Epithelial cell of prostate (primary cell): ENCODE results near the gene PPP1R1B.

Experiments used
- DNase-seq: peaks from one replicate; pipeline ENCODE4 v3.0.0-alpha.2; 2011; ENCODE audit warnings: low read depth, low spot score
- H3K27ac ChIP-seq: fragments of 450-650 bp; 2 replicates; pipeline ENCODE4 v1.5.1; 2017; ENCODE audit warnings: mild to moderate bottlenecking

The PPP1R1B gene

GRCh38 chr17:39629494-39629880 is 2.7 kb downstream of the PPP1R1B start:
- no peak for DNase-seq
- H3K27ac ChIP-seq, result no peak overlapping the region

GRCh38 chr17:39629898-39630297 is 3.1 kb downstream of the PPP1R1B start:
- H3K27ac ChIP-seq, result no peak overlapping the region
- no peak for DNase-seq

DNA sequence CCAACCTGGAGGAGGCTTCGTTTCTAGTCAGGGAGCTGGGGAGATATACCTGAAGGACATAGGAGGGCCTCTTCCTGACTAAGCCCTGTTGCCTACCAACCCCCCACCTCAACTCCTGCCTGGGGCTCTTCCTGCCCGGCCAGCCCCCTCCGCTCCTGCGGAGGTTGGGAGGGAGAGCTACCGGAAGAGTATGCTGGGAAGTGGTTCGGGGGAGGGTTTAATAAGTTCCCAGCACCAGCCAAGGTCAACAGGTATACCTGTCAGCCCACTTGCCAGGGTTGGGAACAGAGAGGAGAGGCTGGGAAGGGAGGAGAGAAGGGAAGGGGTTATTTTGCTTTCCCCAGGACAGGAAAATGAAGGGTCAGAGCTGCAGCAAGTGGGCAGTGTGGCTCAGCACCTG is 4.7 kb downstream of the PPP1R1B start:
- no peak overlapping the region for H3K27ac ChIP-seq
- no peak for DNase-seq

GRCh38 chr17:39632153-39632941 is 5.6 kb downstream of the PPP1R1B start:
- H3K27ac ChIP-seq, result no peak overlapping the region
- no peak for DNase-seq

- no peak overlapping the region for H3K27ac ChIP-seq
- no peak for DNase-seq
These were observed 6.9 kb downstream of the PPP1R1B start for GRCh38 chr17:39633570-39634183.

- no peak for DNase-seq
- no peak overlapping the region for H3K27ac ChIP-seq
These were observed 7.7 kb downstream of the PPP1R1B start for GRCh38 chr17:39634384-39634871.

DNA sequence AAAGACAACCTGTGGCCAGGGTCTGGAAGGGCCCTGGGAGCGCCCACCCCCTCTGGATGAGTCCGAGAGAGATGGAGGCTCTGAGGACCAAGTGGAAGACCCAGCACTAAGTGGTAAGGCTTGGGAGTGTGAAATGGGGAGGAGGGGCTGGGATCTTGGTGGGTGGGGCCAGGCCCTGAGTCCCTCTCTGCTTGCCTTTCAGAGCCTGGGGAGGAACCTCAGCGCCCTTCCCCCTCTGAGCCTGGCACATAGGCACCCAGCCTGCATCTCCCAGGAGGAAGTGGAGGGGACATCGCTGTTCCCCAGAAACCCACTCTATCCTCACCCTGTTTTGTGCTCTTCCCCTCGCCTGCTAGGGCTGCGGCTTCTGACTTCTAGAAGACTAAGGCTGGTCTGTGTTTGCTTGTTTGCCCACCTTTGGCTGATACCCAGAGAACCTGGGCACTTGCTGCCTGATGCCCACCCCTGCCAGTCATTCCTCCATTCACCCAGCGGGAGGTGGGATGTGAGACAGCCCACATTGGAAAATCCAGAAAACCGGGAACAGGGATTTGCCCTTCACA is 8.9 kb downstream of the PPP1R1B start:
- no peak overlapping the region for H3K27ac ChIP-seq

GRCh38 chr17:39636587-39636926 is 9.8 kb downstream of the PPP1R1B start:
- H3K27ac ChIP-seq, result peak overlapping the region; percentile 69
- no peak for DNase-seq

More for the DNA sequence above, 8.9 kb downstream of the PPP1R1B start:
- DNase-seq, result no peak

DNA sequence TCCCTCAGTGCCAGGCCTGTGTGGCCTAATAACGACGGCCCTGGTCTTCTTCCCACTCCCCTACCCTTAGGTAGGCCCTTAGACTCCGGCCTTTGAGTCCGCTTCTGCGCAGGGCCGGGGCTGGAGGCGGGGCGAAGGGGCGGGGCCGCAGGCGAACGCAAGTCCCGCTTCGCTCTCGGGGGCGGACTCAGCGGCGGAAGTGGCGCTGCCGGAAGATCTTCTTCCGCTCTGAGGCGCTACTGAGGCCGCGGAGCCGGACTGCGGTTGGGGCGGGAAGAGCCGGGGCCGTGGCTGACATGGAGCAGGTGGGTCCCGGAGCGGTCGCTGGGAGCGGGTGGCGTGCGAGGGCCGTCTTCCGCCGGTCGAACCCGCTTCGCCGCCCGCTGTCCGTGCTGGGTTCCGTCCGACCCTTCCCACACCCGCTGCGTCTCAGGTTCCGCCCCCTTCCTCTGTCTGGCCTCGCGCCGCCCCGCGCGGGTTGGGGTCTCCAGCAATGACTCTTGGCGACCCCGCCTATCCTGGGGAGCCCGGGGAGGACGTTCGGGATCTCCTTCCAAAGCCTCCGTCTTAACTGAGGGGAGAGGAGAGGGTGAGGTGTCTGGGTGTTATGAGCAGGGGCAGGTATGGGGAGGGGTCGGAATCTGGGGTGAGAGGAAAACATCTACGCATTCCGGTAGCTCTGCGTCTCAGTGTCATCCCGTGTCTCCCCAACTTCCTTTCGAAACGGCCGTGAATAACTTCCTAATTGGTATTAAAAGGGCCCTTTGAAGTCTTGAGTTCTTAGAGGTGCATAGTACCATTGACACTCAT is 10.4 kb downstream of the PPP1R1B start, which contains the start of gene STARD3:
Gene STARD3 (plus strand): TSS at position 218 of the 810 bp plus-strand sequence. CDS start 16,388 bp downstream, outside the sequence.
- DNase-seq, result peak; percentile 39
- peak within 1 kb of the TSS; percentile 69 for H3K27ac ChIP-seq

GRCh38 chr17:39638317-39638716 is 11.6 kb downstream of the PPP1R1B start:
- H3K27ac ChIP-seq, result no peak overlapping the region
- no peak for DNase-seq

GRCh38 chr17:39639043-39639442 is 12.3 kb downstream of the PPP1R1B start:
- no peak for DNase-seq
- H3K27ac ChIP-seq, result no peak overlapping the region

GRCh38 chr17:39639566-39640458 is 13.1 kb downstream of the PPP1R1B start:
- no peak overlapping the region for H3K27ac ChIP-seq

GRCh38 chr17:39640591-39641031 is 13.9 kb downstream of the PPP1R1B start:
- no peak for DNase-seq
- H3K27ac ChIP-seq, result no peak overlapping the region

More at GRCh38 chr17:39639566-39640458, 13.1 kb downstream of the PPP1R1B start:
- no peak for DNase-seq

DNA sequence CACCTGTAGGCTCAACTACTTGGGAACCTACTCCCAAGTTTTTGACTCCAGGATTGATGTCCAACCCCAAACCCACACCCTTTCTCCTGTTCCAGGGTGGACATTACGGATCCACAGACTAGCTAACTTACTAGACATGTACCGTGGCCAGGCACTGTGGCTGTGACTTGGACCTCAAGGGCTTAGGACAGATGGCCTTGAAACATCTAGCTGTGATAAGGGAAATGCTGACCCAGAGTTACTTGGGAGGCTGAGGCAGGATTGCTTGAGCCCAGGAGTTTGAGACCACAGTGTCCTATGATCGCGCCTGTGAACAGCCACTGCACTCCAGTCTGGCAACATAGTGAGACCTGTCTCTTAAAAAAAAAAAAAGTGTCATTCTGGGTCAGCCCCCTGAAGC is 14.3 kb downstream of the PPP1R1B start:
- no peak overlapping the region for H3K27ac ChIP-seq
- DNase-seq, result no peak

GRCh38 chr17:39641883-39642282 is 15.1 kb downstream of the PPP1R1B start:
- DNase-seq, result no peak

DNA sequence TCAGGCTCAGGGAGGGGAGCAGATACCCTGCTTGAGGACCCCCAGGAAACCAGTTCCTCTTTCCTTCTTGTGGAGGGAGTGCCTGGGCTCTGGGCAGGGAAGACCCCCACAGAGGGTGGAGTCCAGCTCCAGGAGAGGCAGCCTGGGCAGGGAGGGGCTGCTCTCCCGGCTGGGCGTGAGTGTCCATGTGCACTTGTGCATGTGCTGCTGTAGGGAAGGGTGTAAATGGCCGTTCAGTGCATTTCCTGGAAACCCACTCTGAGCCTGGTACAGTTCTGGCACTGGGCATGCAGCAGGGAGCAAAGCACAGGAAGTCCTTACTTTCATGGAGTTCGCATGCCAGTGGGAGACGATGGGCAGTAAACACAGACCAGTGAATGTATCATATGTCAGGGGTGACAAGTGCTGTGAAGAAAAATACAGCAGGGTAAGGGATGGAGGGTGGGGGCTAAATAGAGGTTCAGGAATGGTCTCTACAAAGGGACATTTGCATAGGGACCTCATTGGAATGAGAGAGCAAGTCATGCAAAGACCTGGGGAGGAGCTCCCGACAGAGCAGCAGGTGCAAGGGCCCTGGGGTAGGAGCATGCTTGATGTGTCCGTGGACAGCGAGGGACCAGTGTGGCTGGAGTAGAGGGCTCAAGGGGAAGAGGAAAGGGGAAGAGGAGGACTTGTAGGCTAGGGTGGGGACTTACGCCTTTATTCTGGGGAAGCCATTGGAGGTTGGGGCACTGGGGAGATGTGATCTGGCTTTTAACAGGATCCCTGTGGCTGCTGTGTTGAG is 15.7 kb downstream of the PPP1R1B start:
- no peak for DNase-seq
- H3K27ac ChIP-seq, result no peak overlapping the region

More at GRCh38 chr17:39641883-39642282, 15.1 kb downstream of the PPP1R1B start:
- no peak overlapping the region for H3K27ac ChIP-seq

GRCh38 chr17:39643271-39643670 is 16.5 kb downstream of the PPP1R1B start:
- H3K27ac ChIP-seq, result no peak overlapping the region

DNA sequence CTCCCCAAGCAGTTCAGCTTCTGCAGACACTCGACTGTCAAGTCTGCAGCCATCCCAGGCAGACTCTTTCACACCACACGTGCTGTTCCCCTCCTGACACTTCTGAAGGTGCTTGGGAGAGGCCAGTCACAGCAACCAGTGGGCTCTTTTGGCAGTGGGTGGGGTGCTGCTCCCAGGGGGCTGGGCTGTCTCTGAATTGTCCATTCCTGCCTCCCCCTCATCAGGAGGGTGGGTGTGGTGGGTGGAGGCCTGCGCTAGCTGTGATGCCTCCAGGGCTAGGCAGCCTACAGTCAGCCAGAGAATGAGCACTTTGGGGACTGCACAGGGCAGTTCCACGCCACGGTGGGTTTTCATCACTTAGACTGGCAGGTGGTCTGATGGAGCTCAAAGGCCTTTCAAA is 20.5 kb downstream of the PPP1R1B start:
- DNase-seq, result no peak
- no peak overlapping the region for H3K27ac ChIP-seq

More at GRCh38 chr17:39643271-39643670, 16.5 kb downstream of the PPP1R1B start:
- DNase-seq, result no peak
